ENCODE measurements around the gene TYRO3.

- TF ChIP-seq POLR2AphosphoS2 (IDR thresholded peaks at IDR 0.05; ENCODE audit: low read depth, low read length) (no peak), NBN (conservative IDR thresholded peaks at IDR 0.05) (no peak), SMARCC2 (IDR thresholded peaks at IDR 0.05) (no peak), CTCF (CRISPR knock-in tag; IDR thresholded peaks at IDR 0.05) (no peak), ZNF484 (CRISPR knock-in tag; IDR thresholded peaks at IDR 0.05; ENCODE audit: borderline replicate concordance, low read depth) (no peak)
Observed at GRCh38 chr15:41544650-41545015, 14.4 kb upstream of the TYRO3 start.

Measured in HepG2 (cell line).